Neuronal stem cell (in vitro differentiated cells): ENCODE results near the gene PRDX2.

Experiments used
- DNase-seq: peaks from one replicate; pipeline ENCODE4 v3.0.0-alpha.2; 2013; ENCODE audit warnings: low spot score
- H2AFZ ChIP-seq: one replicate; pipeline ENCODE4 v1.6.1; 2013; ENCODE audit warnings: mild to moderate bottlenecking, low read length, inconsistent platforms
- H2AK5ac ChIP-seq: 2 replicates; pipeline ENCODE4 v1.6.1; 2013; ENCODE audit warnings: low read depth, mild to moderate bottlenecking, inconsistent platforms, low read length, moderate library complexity, mixed read lengths
- H2BK120ac ChIP-seq: 2 replicates; pipeline ENCODE4 v1.6.1; 2013; ENCODE audit warnings: low read depth, mild to moderate bottlenecking, inconsistent platforms, low read length, moderate library complexity, mixed read lengths
- H2BK12ac ChIP-seq: one replicate; pipeline ENCODE4 v1.6.1; 2013; ENCODE audit warnings: low read length, inconsistent platforms
- H2BK15ac ChIP-seq: 2 replicates; pipeline ENCODE4 v1.6.1; 2013; ENCODE audit warnings: mild to moderate bottlenecking, low read length, inconsistent platforms, mixed read lengths
- H2BK5ac ChIP-seq: one replicate; pipeline ENCODE4 v1.6.1; 2013; ENCODE audit warnings: inconsistent platforms, mild to moderate bottlenecking, low read length, moderate library complexity
- H3K14ac ChIP-seq: one replicate; pipeline ENCODE4 v1.6.1; 2013; ENCODE audit warnings: low read length, inconsistent platforms
- H3K18ac ChIP-seq: 2 replicates; pipeline ENCODE4 v1.6.1; 2013; ENCODE audit warnings: low read length, inconsistent platforms
- H3K23ac ChIP-seq: 2 replicates; pipeline ENCODE4 v1.6.1; 2013; ENCODE audit warnings: low read depth, mild to moderate bottlenecking, mixed read lengths, low read length, inconsistent platforms; ENCODE audit not compliant: poor library complexity
- H3K27ac ChIP-seq: replicated peaks from 3 replicates; pipeline ENCODE4 v1.5.1; 2013; ENCODE audit warnings: low read length, inconsistent platforms
- H3K27me3 ChIP-seq, 3 experiments: 2 replicates each; pipeline ENCODE4 v1.6.1; 2013; ENCODE audit warnings: low read length in 3 of 3, mild to moderate bottlenecking in 2 of 3, inconsistent platforms in 1 of 3, low read depth in 1 of 3, mixed read lengths in 1 of 3, moderate library complexity in 1 of 3; ENCODE audit not compliant: control insufficient read depth in 3 of 3, insufficient read depth in 3 of 3
- H3K36me3 ChIP-seq, 2 donors: replicated peaks in 1 of 2; 2 replicates each; pipeline ENCODE4 v1.6.1; 2013; ENCODE audit warnings: low read length in 2 of 2; ENCODE audit not compliant: control insufficient read depth in 2 of 2, insufficient read depth in 2 of 2
- H3K4ac ChIP-seq: 2 replicates; pipeline ENCODE4 v1.6.1; 2013; ENCODE audit warnings: inconsistent platforms, mild to moderate bottlenecking, low read length, moderate library complexity
- H3K4me1 ChIP-seq, 2 donors: 1 replicate in 1 of 2; 2 replicates in 1 of 2; pipeline ENCODE4 v1.6.1; 2013; ENCODE audit warnings: low read length in 2 of 2, low read depth in 1 of 2; ENCODE audit not compliant: control insufficient read depth in 2 of 2, insufficient read depth in 1 of 2
- H3K4me2 ChIP-seq: one replicate; pipeline ENCODE4 v1.6.1; 2013; ENCODE audit warnings: mild to moderate bottlenecking, low read length, inconsistent platforms; ENCODE audit not compliant: insufficient read depth, poor library complexity, severe bottlenecking
- H3K4me3 ChIP-seq, 2 donors: 2 replicates each; pipeline ENCODE4 v1.5.1; 2013; ENCODE audit warnings: low read length in 2 of 2, mild to moderate bottlenecking in 2 of 2, inconsistent platforms in 1 of 2, moderate library complexity in 1 of 2
- H3K79me1 ChIP-seq: one replicate; pipeline ENCODE4 v1.6.1; 2013; ENCODE audit warnings: low read depth, mild to moderate bottlenecking, inconsistent platforms, low read length, moderate library complexity
- H3K9ac ChIP-seq: one replicate; pipeline ENCODE4 v1.6.1; 2013; ENCODE audit warnings: mild to moderate bottlenecking, low read depth, low read length, inconsistent platforms; ENCODE audit not compliant: poor library complexity
- H3K9me3 ChIP-seq, 2 donors: replicated peaks in 1 of 2; 2 replicates each; pipeline versions ENCODE3 to v1.6.1; 2013; ENCODE audit warnings: low read length in 2 of 2, mild to moderate bottlenecking in 2 of 2, inconsistent platforms in 1 of 2, low read depth in 1 of 2, mixed read lengths in 1 of 2, moderate library complexity in 1 of 2; ENCODE audit not compliant: control insufficient read depth in 2 of 2, insufficient read depth in 1 of 2
- H4K8ac ChIP-seq: one replicate; pipeline ENCODE4 v1.6.1; 2013; ENCODE audit warnings: low read depth, mild to moderate bottlenecking, inconsistent platforms, low read length, moderate library complexity
- H4K91ac ChIP-seq: one replicate; pipeline ENCODE4 v1.6.1; 2013; ENCODE audit warnings: low read length, low read depth, mild to moderate bottlenecking, inconsistent platforms; ENCODE audit not compliant: poor library complexity
- WGBS, 2 donors: extraction: QIAGEN DNeasy Blood & Tissue Kit; methylation state at CpG; one replicate each; pipeline ENCODE4 v1.1.7; 2013; ENCODE audit warnings: missing lambda C conversion rate in 2 of 2, mixed read lengths in 1 of 2; ENCODE audit not compliant: insufficient read length in 2 of 2, insufficient replicate concordance in 1 of 2; ENCODE audit errors: extremely low coverage in 2 of 2; 5-methylcytosine and 5-hydroxymethylcytosine counted together

Gene PRDX2

DNA sequence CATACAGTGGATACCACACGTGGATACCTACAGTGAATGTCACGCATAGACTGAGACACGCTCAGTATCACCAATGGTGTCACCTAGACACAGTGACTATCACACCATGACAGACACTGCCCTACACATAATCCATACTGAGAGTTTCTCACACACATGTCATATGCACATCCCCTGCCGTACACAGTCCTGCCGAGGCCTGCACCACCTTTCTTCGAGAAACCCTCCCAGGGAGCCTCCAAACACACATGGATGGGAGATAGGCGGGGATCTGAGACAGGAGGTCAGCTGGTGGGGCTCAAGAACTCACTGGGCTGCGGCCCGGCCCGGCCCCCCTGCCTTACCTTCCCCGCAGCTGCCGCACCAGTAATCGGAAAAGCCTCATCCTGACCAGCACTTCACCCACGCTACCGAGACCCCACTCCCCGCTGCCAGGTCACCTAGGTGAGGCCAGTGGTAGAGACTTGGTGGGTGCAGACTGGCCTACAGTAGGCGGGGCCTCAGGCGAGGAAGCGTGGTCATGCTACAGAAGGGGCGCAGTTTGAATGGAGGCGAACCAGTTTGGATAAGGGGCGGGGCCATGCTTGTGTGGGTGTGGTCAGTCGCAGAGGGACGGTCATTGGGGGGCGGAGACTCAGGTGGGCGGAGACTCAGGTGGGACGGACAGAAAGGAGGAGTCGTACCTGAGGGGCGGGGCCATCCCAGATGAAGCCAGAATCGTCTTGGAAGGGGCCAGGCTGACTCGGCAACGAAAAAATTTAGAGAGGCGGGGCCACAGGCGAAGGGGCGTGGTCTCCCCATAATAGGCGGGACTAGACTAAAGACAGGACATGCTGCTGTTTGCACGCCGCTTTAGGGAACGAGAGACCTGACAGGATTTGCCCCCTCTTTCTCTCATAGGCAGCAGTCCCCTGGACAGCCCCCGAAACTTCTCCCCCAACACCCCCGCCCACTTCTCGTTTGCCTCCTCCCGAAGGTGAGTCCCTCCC, 38.8 kb upstream of the PRDX2 start:
- Histone ChIP-seq H2BK120ac (no peak overlapping the region), H3K79me1 (no peaks in the 10 kb centered on the region), H3K4me3 (peak overlapping the region; percentile 20 to 78), H2BK5ac (no peak overlapping the region), H3K4me2 (peak overlapping the region; percentile 84), H3K18ac (peak overlapping the region; percentile 92), H2BK15ac (no peak overlapping the region), H2AK5ac (no peak overlapping the region), H3K27me3 (peaks cover 0 to 14% (median 12%) of the 10 kb centered on the region in 3 experiments), H3K4me1 (peaks cover 10 to 18% of the 10 kb centered on the region in 2 donors), H3K23ac (peak overlapping the region; percentile 45), H3K36me3 (peaks cover 0 to 4% of the 10 kb centered on the region in 2 donors), H3K4ac (no peak overlapping the region), H3K9me3 (no peaks in the 10 kb centered on the region), H2AFZ (peak overlapping the region; percentile 50), H2BK12ac (no peak overlapping the region), H4K8ac (no peak overlapping the region), H3K9ac (peak overlapping the region; percentile 22), H4K91ac (no peak overlapping the region), H3K27ac (peak overlapping the region; percentile 88), H3K14ac (peak overlapping the region; percentile 42)
- DNase-seq: peak; percentile 98
- no CpG with 5 or more reads among the region's 43 CpGs for WGBS, 2 donors

DNA sequence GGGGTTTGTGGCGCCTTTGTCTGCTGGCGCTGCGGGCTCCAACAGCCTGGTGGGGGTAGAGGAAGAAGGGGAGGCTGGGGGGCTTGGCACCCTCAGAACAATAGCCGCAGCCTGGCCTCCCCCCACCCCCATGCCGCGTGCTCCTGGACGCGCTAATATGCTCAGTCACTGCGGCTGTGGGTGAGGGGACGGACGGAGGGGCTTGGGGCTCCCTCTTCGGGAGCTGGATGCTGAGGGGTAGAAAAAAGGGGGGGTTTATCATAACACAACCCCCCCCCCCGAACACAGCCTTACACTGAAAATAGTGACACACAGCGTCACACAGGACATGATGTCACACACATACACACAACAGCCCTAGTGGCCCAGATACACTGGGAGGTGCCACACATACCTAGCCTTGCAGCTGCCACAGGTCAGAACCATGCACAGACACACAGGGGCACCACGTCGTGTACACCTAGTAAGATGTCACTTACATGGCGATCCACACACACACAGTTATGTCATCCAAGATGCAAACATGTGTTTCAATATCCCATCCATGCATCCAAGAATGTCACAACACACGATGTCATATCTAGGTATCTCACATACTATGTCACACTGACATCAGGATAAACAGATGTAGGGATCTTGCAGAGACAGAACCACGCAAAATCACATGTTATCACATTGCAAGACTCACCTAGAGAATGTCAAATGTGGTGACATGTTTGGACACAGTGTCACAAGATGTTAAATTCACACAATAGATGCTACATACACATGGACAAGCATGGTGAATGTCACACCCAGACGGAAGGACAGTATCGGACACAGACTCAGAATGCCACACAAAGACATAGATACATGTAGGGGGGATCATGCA, 37.5 kb upstream of the PRDX2 start:
- no peaks in the 10 kb centered on the region for H3K9me3 ChIP-seq
- H3K4me2 ChIP-seq: peak overlapping the region; percentile 88
- H3K4ac ChIP-seq: no peak overlapping the region
- no peak overlapping the region for H2BK12ac ChIP-seq
- H3K4me1 ChIP-seq: peaks cover 10 to 22% of the 10 kb centered on the region in 2 donors
- no CpG with 5 or more reads among the region's 21 CpGs for WGBS, 2 donors
- H2BK120ac ChIP-seq: no peak overlapping the region
- peaks cover 0 to 3% of the 10 kb centered on the region in 2 donors for H3K36me3 ChIP-seq
- H3K27me3 ChIP-seq: peaks cover 10 to 27% (median 25%) of the 10 kb centered on the region in 3 experiments
- no peak overlapping the region for H4K8ac ChIP-seq
- H3K4me3 ChIP-seq: peak overlapping the region; percentile 68 to 86
- peak overlapping the region; percentile 98 for H2AFZ ChIP-seq
- H3K27ac ChIP-seq: no peak overlapping the region
- H2BK15ac ChIP-seq: peak overlapping the region; percentile 62
- H3K18ac ChIP-seq: peak overlapping the region; percentile 85
- peak overlapping the region; percentile 32 for H3K23ac ChIP-seq
- no peak overlapping the region for H4K91ac ChIP-seq
- DNase-seq: no peak
- H3K14ac ChIP-seq: no peak overlapping the region
- H3K9ac ChIP-seq: peak overlapping the region; percentile 73
- H2AK5ac ChIP-seq: no peak overlapping the region
- H3K79me1 ChIP-seq: no peaks in the 10 kb centered on the region
- no peak overlapping the region for H2BK5ac ChIP-seq

DNA sequence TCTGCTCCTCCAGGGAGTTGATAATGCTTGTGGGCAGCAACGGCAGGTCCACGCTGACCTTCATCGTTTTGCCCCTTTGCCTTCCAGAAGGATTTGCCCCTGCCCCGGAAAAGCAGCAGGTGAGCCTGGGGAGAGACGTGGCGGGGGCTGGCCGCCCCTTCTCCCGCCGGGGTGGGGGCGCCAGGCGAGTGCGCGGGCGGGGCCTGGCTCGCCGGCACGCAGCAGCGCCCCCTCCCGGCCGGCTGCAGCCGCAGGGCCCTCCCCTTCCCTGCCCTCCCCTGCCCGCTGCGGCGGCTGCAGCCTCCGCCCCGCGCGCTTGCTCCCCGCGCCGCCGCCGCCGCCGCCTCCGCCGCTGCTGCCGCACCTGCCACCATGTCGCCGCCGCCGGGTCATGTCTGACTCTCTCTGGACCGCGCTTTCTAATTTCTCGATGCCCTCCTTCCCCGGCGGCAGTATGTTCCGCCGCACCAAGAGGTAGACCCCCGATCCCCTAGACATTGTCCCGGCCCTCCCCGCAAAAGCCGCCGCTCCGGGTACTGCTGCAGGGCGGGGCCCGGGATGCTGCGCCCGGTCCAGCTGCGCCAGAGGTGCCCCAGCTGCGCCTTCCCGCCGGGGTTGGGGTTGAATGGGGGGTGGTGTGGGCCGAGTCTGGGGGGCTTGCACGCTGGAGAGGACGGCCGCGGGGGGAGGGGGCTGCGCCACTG, 36.7 kb upstream of the PRDX2 start, which contains the start of gene MAST1:
MAST1 (plus strand) TSS at position 334 of the 704 bp plus-strand sequence; CDS start at position 392, 58 bp downstream.
- H4K8ac ChIP-seq: no peak within 1 kb of the TSS
- no peak within 1 kb of the TSS for H4K91ac ChIP-seq
- peak within 1 kb of the TSS; percentile 62 for H2BK15ac ChIP-seq
- H3K27ac ChIP-seq: no peak within 1 kb of the TSS
- H3K14ac ChIP-seq: no peak within 1 kb of the TSS
- peak within 1 kb of the TSS; percentile 78 for H3K9ac ChIP-seq
- peak within 1 kb of the TSS; percentile 68 to 86 for H3K4me3 ChIP-seq
- H3K4ac ChIP-seq: no peak within 1 kb of the TSS
- H3K23ac ChIP-seq: peak within 1 kb of the TSS; percentile 32
- H3K36me3 ChIP-seq: peaks cover 0 to 3% of the 10 kb centered on the region in 2 donors
- WGBS, 2 donors: no CpG with 5 or more reads among the region's 69 CpGs
- H3K9me3 ChIP-seq: no peaks in the 10 kb centered on the region
- H3K27me3 ChIP-seq: peaks cover 12 to 31% (median 30%) of the 10 kb centered on the region in 3 experiments
- H2AK5ac ChIP-seq: no peak within 1 kb of the TSS
- no peak within 1 kb of the TSS for H2BK12ac ChIP-seq
- H3K4me2 ChIP-seq: peak within 1 kb of the TSS; percentile 88
- no peaks in the 10 kb centered on the region for H3K79me1 ChIP-seq
- H3K4me1 ChIP-seq: peaks cover 10 to 22% of the 10 kb centered on the region in 2 donors
- H2BK120ac ChIP-seq: no peak within 1 kb of the TSS
- no peak for DNase-seq
- H2BK5ac ChIP-seq: no peak within 1 kb of the TSS
- peak within 1 kb of the TSS; percentile 98 for H2AFZ ChIP-seq
- peak within 1 kb of the TSS; percentile 85 for H3K18ac ChIP-seq
